Tibial artery (tissue), 4 donors: ENCODE results near the gene SLAMF7.
"Not testable (repeated sequence)": the region's sequence is repeated elsewhere in the genome, so short reads cannot be mapped to it uniquely, and the experiment has no call there.

Source experiments
- DNase-seq, 2 donors: peaks; one replicate each; pipeline ENCODE4 v3.0.0-alpha.2; 2019
- H3K27ac ChIP-seq, 2 donors: fragments of 200-600 bp; sonication (generic) in 1 of 2; 1 replicate in 1 of 2; 2 replicates in 1 of 2; pipeline ENCODE4 v1.5.1; 2018 to 2019; ENCODE audit warnings: mild to moderate bottlenecking in 1 of 2
- H3K27me3 ChIP-seq, 2 donors: fragments of 200-600 bp; sonication (generic) in 1 of 2; one replicate each; pipeline versions ENCODE4 v1.5.1 to v1.6.0; 2016 to 2019
- H3K36me3 ChIP-seq, 3 donors: fragments of 200-600 bp; sonication (generic) in 2 of 3; one replicate each; pipeline ENCODE4 v1.5.1; 2016 to 2019; ENCODE audit warnings: mild to moderate bottlenecking in 2 of 3
- H3K4me1 ChIP-seq, 4 donors: fragments of 200-600 bp; sonication (generic) in 2 of 4; 1 replicate in 3 of 4; 2 replicates in 1 of 4; pipeline ENCODE4 v1.5.1; 2016 to 2019
- H3K4me3 ChIP-seq, 2 donors: fragments of 200-600 bp; sonication (generic) in 1 of 2; 1 replicate in 1 of 2; 2 replicates in 1 of 2; pipeline ENCODE4 v1.5.1; 2018 to 2019; ENCODE audit warnings: mild to moderate bottlenecking in 2 of 2
- H3K9me3 ChIP-seq, 3 donors: fragments of 200-600 bp; sonication (generic) in 1 of 3; one replicate each; pipeline ENCODE4 v1.5.1; 2016 to 2019
- CTCF ChIP-seq, 2 experiments: fragments of 200-600 bp in 1 of 2; fragments of 450-650 bp in 1 of 2; IDR thresholded peaks; one replicate each; pipeline ENCODE4 v1.5.1; 2017 to 2019; ENCODE audit warnings: antibody characterized with exemption in 2 of 2, mild to moderate bottlenecking in 1 of 2, moderate library complexity in 1 of 2
- intact Hi-C: fragments of 100-400 bp; cut with DNase I; formaldehyde crosslinking; loops from one replicate; pipeline ENCODE4 v1.15.0; 2023; ENCODE audit warnings: low total_unique reads

The SLAMF7 gene

GRCh38 chr1:160723332-160723731, 15.7 kb upstream of the SLAMF7 start:
- Histone ChIP-seq H3K4me1 (peaks cover 0 to 14% (median 2%) of the 10 kb centered on the region in 4 donors), H3K27ac (no peak overlapping the region), H3K4me3 (no peak overlapping the region), H3K9me3 (no peaks in the 10 kb centered on the region), H3K27me3 (no peaks in the 10 kb centered on the region), H3K36me3 (no peaks in the 10 kb centered on the region)
- DNase-seq = no peak
- intact Hi-C loops = no loop called here
- no peak for TF ChIP-seq CTCF (IDR thresholded peaks at IDR 0.05)

GRCh38 chr1:160724465-160725242, 14.4 kb upstream of the SLAMF7 start:
- H3K9me3 ChIP-seq = no peaks in the 10 kb centered on the region
- intact Hi-C loops = no loop called here
- TF ChIP-seq CTCF (IDR thresholded peaks at IDR 0.05) = no peak

GRCh38 chr1:160726114-160726497, 12.9 kb upstream of the SLAMF7 start:
- Histone ChIP-seq H3K4me1 (peaks cover 0 to 14% (median 2%) of the 10 kb centered on the region in 4 donors), H3K27me3 (no peaks in the 10 kb centered on the region), H3K9me3 (no peaks in the 10 kb centered on the region), H3K36me3 (no peaks in the 10 kb centered on the region), H3K27ac (no peak overlapping the region), H3K4me3 (no peak overlapping the region)
- DNase-seq = no peak
- TF ChIP-seq CTCF (IDR thresholded peaks at IDR 0.05) = no peak
- intact Hi-C loops = no loop called here

More at GRCh38 chr1:160724465-160725242, 14.4 kb upstream of the SLAMF7 start:
- no peaks in the 10 kb centered on the region for H3K27me3 ChIP-seq
- H3K27ac ChIP-seq = no peak overlapping the region
- no peak overlapping the region for H3K4me3 ChIP-seq
- peaks cover 0 to 14% (median 2%) of the 10 kb centered on the region in 4 donors for H3K4me1 ChIP-seq
- no peak for DNase-seq
- no peaks in the 10 kb centered on the region for H3K36me3 ChIP-seq

GRCh38 chr1:160726498-160727315, 12.3 kb upstream of the SLAMF7 start:
- DNase-seq = peak; percentile 24 to 68
- H3K27ac ChIP-seq = no peak overlapping the region
- H3K9me3 ChIP-seq = no peaks in the 10 kb centered on the region
- H3K4me1 ChIP-seq = peaks cover 0 to 14% (median 2%) of the 10 kb centered on the region in 4 donors
- H3K27me3 ChIP-seq = no peaks in the 10 kb centered on the region
- H3K36me3 ChIP-seq = no peaks in the 10 kb centered on the region
- intact Hi-C loops = no loop called here
- peak; percentile 43 to 62 for TF ChIP-seq CTCF (IDR thresholded peaks at IDR 0.05)
- no peak overlapping the region for H3K4me3 ChIP-seq

GRCh38 chr1:160727316-160727640, 11.8 kb upstream of the SLAMF7 start:
- Histone ChIP-seq H3K27me3 (no peaks in the 10 kb centered on the region), H3K4me1 (peaks cover 0 to 14% (median 2%) of the 10 kb centered on the region in 4 donors), H3K27ac (no peak overlapping the region), H3K9me3 (no peaks in the 10 kb centered on the region), H3K4me3 (no peak overlapping the region), H3K36me3 (no peaks in the 10 kb centered on the region)
- DNase-seq = no peak
- intact Hi-C loops = no loop called here
- TF ChIP-seq CTCF (IDR thresholded peaks at IDR 0.05) = no peak

GRCh38 chr1:160731564-160731963, 7.5 kb upstream of the SLAMF7 start:
- DNase-seq, H3K27ac ChIP-seq, H3K4me3 ChIP-seq, H3K4me1 ChIP-seq, H3K36me3 ChIP-seq, intact Hi-C loops, H3K27me3 ChIP-seq, H3K9me3 ChIP-seq: not testable (repeated sequence)
